ENCODE results near the gene CSTPP1.

The CSTPP1 gene

GRCh38 chr11:46900091-46900746, 36.3 kb upstream of the CSTPP1 start:
- no peak for DNase-seq (ENCODE audit: low read depth)

GRCh38 chr11:46901156-46901555, 35.4 kb upstream of the CSTPP1 start:
- no peak overlapping the region for H3K4me3 ChIP-seq (ENCODE audit: low read length)
- no peak for DNase-seq (ENCODE audit: low read depth)
- TF ChIP-seq, protein P1, sequence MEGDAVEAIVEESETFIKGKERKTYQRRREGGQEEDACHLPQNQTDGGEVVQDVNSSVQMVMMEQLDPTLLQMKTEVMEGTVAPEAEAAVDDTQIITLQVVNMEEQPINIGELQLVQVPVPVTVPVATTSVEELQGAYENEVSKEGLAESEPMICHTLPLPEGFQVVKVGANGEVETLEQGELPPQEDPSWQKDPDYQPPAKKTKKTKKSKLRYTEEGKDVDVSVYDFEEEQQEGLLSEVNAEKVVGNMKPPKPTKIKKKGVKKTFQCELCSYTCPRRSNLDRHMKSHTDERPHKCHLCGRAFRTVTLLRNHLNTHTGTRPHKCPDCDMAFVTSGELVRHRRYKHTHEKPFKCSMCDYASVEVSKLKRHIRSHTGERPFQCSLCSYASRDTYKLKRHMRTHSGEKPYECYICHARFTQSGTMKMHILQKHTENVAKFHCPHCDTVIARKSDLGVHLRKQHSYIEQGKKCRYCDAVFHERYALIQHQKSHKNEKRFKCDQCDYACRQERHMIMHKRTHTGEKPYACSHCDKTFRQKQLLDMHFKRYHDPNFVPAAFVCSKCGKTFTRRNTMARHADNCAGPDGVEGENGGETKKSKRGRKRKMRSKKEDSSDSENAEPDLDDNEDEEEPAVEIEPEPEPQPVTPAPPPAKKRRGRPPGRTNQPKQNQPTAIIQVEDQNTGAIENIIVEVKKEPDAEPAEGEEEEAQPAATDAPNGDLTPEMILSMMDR (conservative IDR thresholded peaks at IDR 0.05; ENCODE audit: low read length), result no peak

More at GRCh38 chr11:46900091-46900746, 36.3 kb upstream of the CSTPP1 start:
- TF ChIP-seq, protein P1 (conservative IDR thresholded peaks at IDR 0.05; ENCODE audit: low read length), result no peak
- H3K4me3 ChIP-seq (ENCODE audit: low read length), result no peak overlapping the region

DNA sequence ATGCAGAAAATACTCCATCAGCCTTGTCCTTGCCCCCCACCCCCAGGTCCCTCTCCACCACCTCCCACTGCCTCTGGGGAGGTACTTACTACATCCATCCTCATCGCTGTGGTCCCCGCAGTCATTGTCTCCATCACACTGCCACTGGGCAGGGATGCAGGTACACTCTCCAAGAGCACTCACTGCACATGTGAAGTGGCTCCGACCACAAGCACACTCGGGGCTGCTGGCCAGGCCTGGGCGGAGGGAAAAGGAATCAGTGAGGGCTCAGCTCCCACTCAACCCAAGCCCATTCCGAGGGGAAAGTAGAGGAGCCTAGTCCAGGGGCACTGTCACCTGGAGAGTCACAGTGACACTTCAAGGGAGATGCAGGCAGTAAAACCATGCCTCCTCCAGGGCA, 33.9 kb upstream of the CSTPP1 start:
- DNase-seq (ENCODE audit: low read depth), result no peak
- H3K4me3 ChIP-seq (ENCODE audit: low read length), result no peak overlapping the region
- TF ChIP-seq, protein P1 (conservative IDR thresholded peaks at IDR 0.05; ENCODE audit: low read length), result no peak

DNA sequence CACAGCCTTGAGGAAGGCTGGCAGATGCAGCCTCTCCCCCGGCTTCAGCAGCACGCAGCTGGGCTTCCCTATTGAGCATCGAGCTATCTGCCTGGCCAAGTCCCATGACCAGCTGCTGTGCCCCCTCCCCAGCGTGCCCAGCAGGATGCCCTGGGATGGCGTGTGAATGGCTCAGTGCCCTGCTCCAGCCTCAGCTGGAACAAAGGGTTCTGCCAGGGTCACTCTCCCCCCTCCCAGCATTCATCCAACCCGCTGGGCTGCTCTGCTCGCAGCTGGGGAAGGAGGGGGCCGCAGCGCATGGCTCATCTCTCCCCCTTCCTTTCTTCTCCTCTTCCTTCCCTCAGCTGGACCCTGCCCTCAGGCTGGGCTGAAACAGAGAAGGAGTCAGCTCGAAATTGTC, 32.7 kb upstream of the CSTPP1 start:
- TF ChIP-seq, protein P1 (conservative IDR thresholded peaks at IDR 0.05; ENCODE audit: low read length), result no peak
- no peak overlapping the region for H3K4me3 ChIP-seq (ENCODE audit: low read length)
- no peak for DNase-seq (ENCODE audit: low read depth)

DNA sequence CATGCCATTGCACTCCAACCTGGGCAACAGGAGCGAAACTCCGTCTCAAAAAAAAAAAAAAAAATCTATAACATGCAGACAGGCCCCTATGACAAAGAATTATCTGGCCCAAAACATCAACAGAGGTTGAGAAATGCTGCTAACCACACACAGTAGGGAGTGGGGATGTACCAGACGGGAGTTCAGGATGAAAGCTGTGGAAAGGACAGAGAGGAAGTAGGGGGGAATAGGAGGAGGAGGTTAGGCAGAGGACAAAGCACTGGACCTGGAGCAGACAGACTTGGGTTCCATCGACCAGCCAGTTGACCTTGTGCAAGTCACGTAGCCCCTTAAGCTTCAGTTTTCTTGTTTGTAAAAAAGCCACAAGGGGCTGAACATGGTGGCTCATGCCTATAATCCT, 30.8 kb upstream of the CSTPP1 start:
- no peak overlapping the region for H3K4me3 ChIP-seq (ENCODE audit: low read length)
- TF ChIP-seq, protein P1 (conservative IDR thresholded peaks at IDR 0.05; ENCODE audit: low read length), result no peak
- DNase-seq (ENCODE audit: low read depth), result no peak

- TF ChIP-seq, protein P1 (conservative IDR thresholded peaks at IDR 0.05; ENCODE audit: low read length), result no peak
- no peak for DNase-seq (ENCODE audit: low read depth)
- H3K4me3 ChIP-seq (ENCODE audit: low read length), result no peak overlapping the region
Measured at GRCh38 chr11:46906609-46907041, 29.9 kb upstream of the CSTPP1 start.

DNA sequence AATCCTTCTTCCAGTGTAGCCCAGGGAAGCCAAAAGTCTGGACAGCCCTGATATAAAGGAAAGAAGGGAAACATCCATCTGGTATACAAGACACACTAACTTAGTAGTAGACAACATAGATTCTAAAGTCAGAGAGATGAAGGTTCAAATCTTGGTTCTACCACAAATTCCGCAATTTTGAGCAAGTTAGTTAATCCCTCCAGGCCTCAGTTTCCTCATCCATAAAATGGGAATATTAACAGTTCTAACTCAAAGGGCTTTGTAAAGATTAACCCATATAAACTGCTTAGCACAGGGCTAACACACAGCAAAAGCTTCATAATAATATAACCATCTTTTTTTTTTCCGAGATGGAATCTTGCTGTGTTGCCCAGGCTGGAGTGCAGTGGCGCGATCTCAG, 29.0 kb upstream of the CSTPP1 start:
- no peak for DNase-seq (ENCODE audit: low read depth)
- TF ChIP-seq, protein P1 (conservative IDR thresholded peaks at IDR 0.05; ENCODE audit: low read length), result no peak
- no peak overlapping the region for H3K4me3 ChIP-seq (ENCODE audit: low read length)

All from AG10803 (cell line).